Astrocyte (in vitro differentiated cells and primary cell): ENCODE results near the gene COL6A5. TPM values are rescaled to one million over a fixed set of nuclear protein-coding genes. Genes with fewer than 3 reads are reported as not detected.

ENCODE experiments used
- DNase-seq: peaks from one replicate; pipeline ENCODE4 v3.0.0-alpha.2; 2010; ENCODE audit warnings: low read depth
- FAIRE-seq: peaks from 2 replicates; lab custom pipeline; 2011; peaks lifted over from hg19 to GRCh38; lab: Jason Lieb, UNC
- H2AFZ ChIP-seq: 2 replicates; pipeline ENCODE4 v1.6.0; 2012; ENCODE audit warnings: low read depth, low read length, inconsistent platforms
- H3K27ac ChIP-seq: 2 replicates; pipeline ENCODE4 v1.5.1; 2011; ENCODE audit warnings: low read depth, low read length, inconsistent platforms
- H3K27me3 ChIP-seq: 2 replicates; pipeline ENCODE4 v1.6.0; 2011; ENCODE audit warnings: low read length, inconsistent platforms; ENCODE audit not compliant: insufficient read depth
- H3K36me3 ChIP-seq: 2 replicates; pipeline ENCODE4 v1.5.1; 2011; ENCODE audit warnings: low read length, inconsistent platforms; ENCODE audit not compliant: insufficient read depth
- H3K4me1 ChIP-seq: 2 replicates; pipeline ENCODE4 v1.5.1; 2011; ENCODE audit warnings: low read length, inconsistent platforms; ENCODE audit not compliant: insufficient read depth
- H3K4me2 ChIP-seq: 2 replicates; pipeline ENCODE4 v1.6.0; 2012; ENCODE audit warnings: low read length, inconsistent platforms
- H3K4me3 ChIP-seq: 2 replicates; pipeline ENCODE4 v1.5.1; 2011; ENCODE audit warnings: low read depth, mild to moderate bottlenecking, low read length, inconsistent platforms; ENCODE audit not compliant: insufficient read depth
- H3K79me2 ChIP-seq: 2 replicates; pipeline ENCODE4 v1.6.0; 2012; ENCODE audit warnings: mild to moderate bottlenecking, low read length, inconsistent platforms; ENCODE audit not compliant: insufficient read depth
- H3K9ac ChIP-seq: 2 replicates; pipeline ENCODE4 v1.6.0; 2012; ENCODE audit warnings: mild to moderate bottlenecking, low read length, inconsistent platforms
- H3K9me3 ChIP-seq: 2 replicates; pipeline ENCODE4 v1.5.1; 2012; ENCODE audit warnings: low read depth, mild to moderate bottlenecking, low read length, inconsistent platforms; ENCODE audit not compliant: insufficient read depth
- H4K20me1 ChIP-seq: 2 replicates; pipeline ENCODE4 v1.6.0; 2012; ENCODE audit warnings: low read length, inconsistent platforms; ENCODE audit not compliant: insufficient read depth
- H3K27ac Mint-ChIP-seq: one replicate; pipeline ENCODE4 v1.8.0; 2021; ENCODE audit warnings: mild to moderate bottlenecking, mixed read lengths; ENCODE audit not compliant: unreplicated experiment
- H3K27me3 Mint-ChIP-seq: one replicate; pipeline ENCODE4 v1.8.0; 2021; ENCODE audit warnings: low read depth, mixed read lengths; ENCODE audit not compliant: unreplicated experiment
- H3K36me3 Mint-ChIP-seq: one replicate; pipeline ENCODE4 v1.8.0; 2021; ENCODE audit warnings: low read depth, mixed read lengths; ENCODE audit not compliant: unreplicated experiment
- H3K4me1 Mint-ChIP-seq: one replicate; pipeline ENCODE4 v1.8.0; 2021; ENCODE audit warnings: low read depth, mixed read lengths; ENCODE audit not compliant: unreplicated experiment
- H3K4me3 Mint-ChIP-seq: one replicate; pipeline ENCODE4 v1.8.0; 2021; ENCODE audit warnings: mild to moderate bottlenecking, moderate library complexity, mixed read lengths; ENCODE audit not compliant: unreplicated experiment
- H3K9me3 Mint-ChIP-seq: one replicate; pipeline ENCODE4 v1.8.0; 2021; ENCODE audit warnings: mild to moderate bottlenecking, mixed read lengths; ENCODE audit not compliant: unreplicated experiment
- CTCF ChIP-seq: IDR thresholded peaks from 2 replicates; pipeline ENCODE4 v1.5.1; 2011; ENCODE audit warnings: low read depth, mild to moderate bottlenecking, inconsistent platforms, low read length, moderate library complexity; ENCODE audit not compliant: insufficient read depth
- EZH2 ChIP-seq: IDR thresholded peaks from 2 replicates; pipeline ENCODE4 v1.6.1; 2012; ENCODE audit warnings: mild to moderate bottlenecking, low read length, inconsistent platforms; ENCODE audit not compliant: insufficient read depth
- total RNA-seq: library from RNA; stranded (reverse); gene quantifications from 2 replicates; pipeline ENCODE4 v1.2.1, GENCODE V29; 2021

Gene COL6A5
- total RNA-seq, 1 donor from 2014 or later: 0.02 TPM

GRCh38 chr3:130412991-130413560 is 67.6 kb downstream of the COL6A5 start:
- H4K20me1 ChIP-seq: no peaks in the 10 kb centered on the region
- FAIRE-seq: no peak
- H3K27me3 Mint-ChIP-seq: no peaks in the 10 kb centered on the region
- peaks cover 7% of the 10 kb centered on the region for H3K9me3 Mint-ChIP-seq
- H3K27me3 ChIP-seq: no peaks in the 10 kb centered on the region
- H3K36me3 Mint-ChIP-seq: no peaks in the 10 kb centered on the region
- H3K4me3 ChIP-seq: no peak overlapping the region
- no peak overlapping the region for H2AFZ ChIP-seq
- H3K4me2 ChIP-seq: no peak overlapping the region
- H3K4me1 ChIP-seq: no peaks in the 10 kb centered on the region
- no peaks in the 10 kb centered on the region for H3K9me3 ChIP-seq
- H3K4me1 Mint-ChIP-seq: no peaks in the 10 kb centered on the region
- H3K27ac ChIP-seq: no peak overlapping the region
- no peak overlapping the region for H3K9ac ChIP-seq
- DNase-seq: no peak
- no peak overlapping the region for H3K27ac Mint-ChIP-seq
- no peaks in the 10 kb centered on the region for H3K79me2 ChIP-seq
- TF ChIP-seq EZH2 (no peak), CTCF (no peak)
- H3K36me3 ChIP-seq: no peaks in the 10 kb centered on the region
- H3K4me3 Mint-ChIP-seq: no peak overlapping the region

DNA sequence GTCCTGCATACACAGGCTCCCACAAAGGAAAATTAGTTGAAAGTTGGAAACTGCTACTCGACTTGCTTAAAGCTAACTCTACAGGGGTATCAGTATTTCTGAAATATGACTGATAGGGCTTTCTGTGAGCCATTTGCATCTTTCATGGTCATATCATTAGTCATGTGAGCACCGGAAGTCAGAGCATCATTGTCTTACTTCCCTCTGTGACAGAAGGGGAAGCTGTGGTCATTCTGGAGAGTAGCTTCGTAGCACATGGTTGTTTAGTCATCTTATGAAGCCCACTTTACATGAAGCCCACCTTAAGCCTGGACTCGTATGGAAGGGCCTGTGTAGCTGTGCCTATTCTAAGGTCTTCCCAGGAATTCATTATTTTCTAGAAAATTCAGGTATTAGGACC is 69.0 kb downstream of the COL6A5 start:
- H3K9ac ChIP-seq: no peak overlapping the region
- no peak for FAIRE-seq
- no peaks in the 10 kb centered on the region for H3K36me3 ChIP-seq
- no peaks in the 10 kb centered on the region for H4K20me1 ChIP-seq
- no peak overlapping the region for H3K27ac Mint-ChIP-seq
- H3K4me2 ChIP-seq: no peak overlapping the region
- no peaks in the 10 kb centered on the region for H3K4me1 ChIP-seq
- H3K9me3 ChIP-seq: no peaks in the 10 kb centered on the region
- H3K4me3 ChIP-seq: no peak overlapping the region
- TF ChIP-seq EZH2: no peak
- H2AFZ ChIP-seq: no peak overlapping the region
- no peaks in the 10 kb centered on the region for H3K79me2 ChIP-seq
- DNase-seq: no peak
- peaks cover 2% of the 10 kb centered on the region for H3K9me3 Mint-ChIP-seq
- H3K27me3 ChIP-seq: no peaks in the 10 kb centered on the region
- no peaks in the 10 kb centered on the region for H3K27me3 Mint-ChIP-seq
- no peaks in the 10 kb centered on the region for H3K4me1 Mint-ChIP-seq
- H3K36me3 Mint-ChIP-seq: no peaks in the 10 kb centered on the region
- no peak overlapping the region for H3K4me3 Mint-ChIP-seq
- H3K27ac ChIP-seq: no peak overlapping the region

GRCh38 chr3:130420466-130420865 is 75.0 kb downstream of the COL6A5 start:
- no peaks in the 10 kb centered on the region for H4K20me1 ChIP-seq
- no peaks in the 10 kb centered on the region for H3K79me2 ChIP-seq
- H3K9ac ChIP-seq: no peak overlapping the region
- no peak for TF ChIP-seq EZH2
- TF ChIP-seq CTCF: no peak
- no peaks in the 10 kb centered on the region for H3K9me3 Mint-ChIP-seq
- no peak for DNase-seq
- H3K27me3 ChIP-seq: no peaks in the 10 kb centered on the region
- H2AFZ ChIP-seq: no peak overlapping the region
- no peak overlapping the region for H3K4me3 Mint-ChIP-seq
- H3K9me3 ChIP-seq: no peaks in the 10 kb centered on the region
- no peak for FAIRE-seq
- no peaks in the 10 kb centered on the region for H3K4me1 Mint-ChIP-seq
- H3K27me3 Mint-ChIP-seq: no peaks in the 10 kb centered on the region
- H3K36me3 ChIP-seq: no peaks in the 10 kb centered on the region
- H3K27ac ChIP-seq: no peak overlapping the region
- no peak overlapping the region for H3K4me3 ChIP-seq
- H3K4me1 ChIP-seq: no peaks in the 10 kb centered on the region
- H3K36me3 Mint-ChIP-seq: no peaks in the 10 kb centered on the region
- no peak overlapping the region for H3K4me2 ChIP-seq
- H3K27ac Mint-ChIP-seq: no peak overlapping the region
